NCI-H345 treated with DMSO at 0.1 percent for 48 hours (cell line): ENCODE measurements around the gene ZIC2.
"Not testable (repeated sequence)": the region's sequence is repeated elsewhere in the genome, so short reads cannot be mapped to it uniquely, and the experiment has no call there.

Source experiments
- DNase-seq: peaks from one replicate; lab custom pipeline; 2025; ENCODE audit not compliant: unreplicated experiment; lab: John Stamatoyannopoulos, UW

The ZIC2 gene

GRCh38 chr13:99981735-99982035 is at the start of gene ZIC2:
Gene ZIC2, plus strand, starts transcription at chr13:99981784. Its CDS starts 281 bp downstream, at chr13:99982065.
- DNase-seq: no peak

- DNase-seq: no peak
These were observed 48.7 kb upstream of the ZIC2 start for GRCh38 chr13:99932912-99933311.

- no peak for DNase-seq
These were observed 45.8 kb upstream of the ZIC2 start for GRCh38 chr13:99935772-99936171.

GRCh38 chr13:99938635-99939034 is 42.9 kb upstream of the ZIC2 start:
- no peak for DNase-seq

GRCh38 chr13:99941086-99941485 is 40.5 kb upstream of the ZIC2 start:
- no peak for DNase-seq

GRCh38 chr13:99941911-99942310 is 39.7 kb upstream of the ZIC2 start:
- DNase-seq: no peak

GRCh38 chr13:99944102-99944501 is 37.5 kb upstream of the ZIC2 start:
- no peak for DNase-seq

GRCh38 chr13:99944606-99945005 is 37.0 kb upstream of the ZIC2 start:
- DNase-seq: no peak

GRCh38 chr13:99945515-99945914 is 36.1 kb upstream of the ZIC2 start:
- not testable (repeated sequence) for DNase-seq

GRCh38 chr13:99947666-99948065 is 33.9 kb upstream of the ZIC2 start:
- no peak for DNase-seq

- DNase-seq: no peak
These were observed 33.2 kb upstream of the ZIC2 start for GRCh38 chr13:99948411-99948810.

GRCh38 chr13:99948907-99949678 is 32.5 kb upstream of the ZIC2 start:
- DNase-seq: no peak

- DNase-seq: no peak
These were observed 31.7 kb upstream of the ZIC2 start for GRCh38 chr13:99949679-99950413.

- DNase-seq: not testable (repeated sequence)
These were observed 29.9 kb upstream of the ZIC2 start for GRCh38 chr13:99951666-99952065.

GRCh38 chr13:99953138-99953755 is 28.3 kb upstream of the ZIC2 start:
- DNase-seq: no peak

GRCh38 chr13:99955107-99955746 is 26.4 kb upstream of the ZIC2 start:
- no peak for DNase-seq

- DNase-seq: no peak
These were observed 25.7 kb upstream of the ZIC2 start for GRCh38 chr13:99955747-99956472.

- no peak for DNase-seq
These were observed 24.9 kb upstream of the ZIC2 start for GRCh38 chr13:99956473-99957349.

GRCh38 chr13:99958406-99959126 is 23.0 kb upstream of the ZIC2 start:
- DNase-seq: no peak
